Activated CD4-positive, alpha-beta T cell treated with anti-CD3 and anti-CD28 coated beads, Interleukin-2, amount 10 ng/mL, durations not matched to agents 7 days and 5 days (primary cell): ENCODE data around the gene MAPK1IP1L. TPM values are rescaled to one million over a fixed set of nuclear protein-coding genes. Genes with fewer than 3 reads are reported as not detected.
"Not testable (repeated sequence)": the region's sequence is repeated elsewhere in the genome, so short reads cannot be mapped to it uniquely, and the experiment has no call there.

Source experiments
- CTCF ChIA-PET: fragments of 350-600 bp; sonication (Branson Sonifier 250); formaldehyde crosslinking; loops from one replicate; lab custom pipeline; 2021; ENCODE audit warnings: antibody characterized with exemption; lab: Charles Lee
- POLR2A ChIA-PET: fragments of 350-600 bp; sonication (Branson Sonifier 250); formaldehyde crosslinking; loops from one replicate; lab custom pipeline; 2021; ENCODE audit warnings: antibody characterized with exemption; lab: Charles Lee
- DNase-seq: peaks from one replicate; pipeline ENCODE4 v3.0.0-alpha.2; 2020
- H3K27ac Mint-ChIP-seq: one replicate; pipeline ENCODE4 v1.8.0; 2021; ENCODE audit warnings: mild to moderate bottlenecking, moderate library complexity, mixed read lengths
- H3K27me3 Mint-ChIP-seq: one replicate; pipeline ENCODE4 v1.8.0; 2021; ENCODE audit warnings: mixed read lengths
- H3K36me3 Mint-ChIP-seq: one replicate; pipeline ENCODE4 v1.8.0; 2021; ENCODE audit warnings: low read depth, mixed read lengths
- H3K4me1 Mint-ChIP-seq: one replicate; pipeline ENCODE4 v1.8.0; 2021; ENCODE audit warnings: mixed read lengths
- H3K4me3 Mint-ChIP-seq: one replicate; pipeline ENCODE4 v1.8.0; 2021; ENCODE audit warnings: mild to moderate bottlenecking, moderate library complexity, mixed read lengths
- H3K9me3 Mint-ChIP-seq: one replicate; pipeline ENCODE4 v1.8.0; 2021; ENCODE audit warnings: mixed read lengths
- total RNA-seq, 2 experiments: library from RNA; stranded (reverse); gene quantifications; one replicate each; pipeline ENCODE4 v1.2.3, GENCODE V29; 2021

MAPK1IP1L gene
- total RNA-seq, 2 experiments from 2014 or later = 94.3 to 118 TPM

DNA sequence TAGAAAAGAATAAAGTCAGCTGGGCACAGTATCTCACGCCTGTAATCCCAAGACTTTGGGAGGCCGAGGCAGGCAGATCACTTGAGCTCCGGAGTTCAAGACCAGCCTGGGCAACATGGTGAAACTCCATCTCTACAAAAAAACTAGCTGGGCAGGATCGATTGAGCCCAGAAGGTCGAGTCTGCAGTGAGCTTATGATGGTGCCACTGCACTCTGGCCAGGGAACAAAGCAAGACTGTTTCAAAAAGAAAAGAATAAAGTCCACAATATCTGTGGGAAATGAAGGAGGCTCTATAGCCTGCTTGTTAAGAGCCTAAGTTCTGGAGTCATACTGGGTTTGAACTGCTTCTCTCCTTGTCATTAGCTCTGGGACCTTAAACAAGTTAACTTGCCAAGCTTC lies 7.9 kb downstream of the MAPK1IP1L start:
- H3K4me3 Mint-ChIP-seq = no peak overlapping the region
- ChIA-PET CTCF (interaction anchor here (0.6 to 3.3 kb wide), 5 partner anchors 8 to 42 kb away, joined by 3 to 22 read pairs (median 4); partner anchors contain the start of genes MAPK1IP1L, SOCS4 and WDHD1), POLR2A (no interaction called here)
- H3K4me1 Mint-ChIP-seq = peaks cover 28% of the 10 kb centered on the region
- H3K27ac Mint-ChIP-seq = no peak overlapping the region
- H3K9me3 Mint-ChIP-seq = no peaks in the 10 kb centered on the region
- DNase-seq = no peak
- H3K27me3 Mint-ChIP-seq = no peaks in the 10 kb centered on the region
- H3K36me3 Mint-ChIP-seq = peaks cover 47% of the 10 kb centered on the region

DNA sequence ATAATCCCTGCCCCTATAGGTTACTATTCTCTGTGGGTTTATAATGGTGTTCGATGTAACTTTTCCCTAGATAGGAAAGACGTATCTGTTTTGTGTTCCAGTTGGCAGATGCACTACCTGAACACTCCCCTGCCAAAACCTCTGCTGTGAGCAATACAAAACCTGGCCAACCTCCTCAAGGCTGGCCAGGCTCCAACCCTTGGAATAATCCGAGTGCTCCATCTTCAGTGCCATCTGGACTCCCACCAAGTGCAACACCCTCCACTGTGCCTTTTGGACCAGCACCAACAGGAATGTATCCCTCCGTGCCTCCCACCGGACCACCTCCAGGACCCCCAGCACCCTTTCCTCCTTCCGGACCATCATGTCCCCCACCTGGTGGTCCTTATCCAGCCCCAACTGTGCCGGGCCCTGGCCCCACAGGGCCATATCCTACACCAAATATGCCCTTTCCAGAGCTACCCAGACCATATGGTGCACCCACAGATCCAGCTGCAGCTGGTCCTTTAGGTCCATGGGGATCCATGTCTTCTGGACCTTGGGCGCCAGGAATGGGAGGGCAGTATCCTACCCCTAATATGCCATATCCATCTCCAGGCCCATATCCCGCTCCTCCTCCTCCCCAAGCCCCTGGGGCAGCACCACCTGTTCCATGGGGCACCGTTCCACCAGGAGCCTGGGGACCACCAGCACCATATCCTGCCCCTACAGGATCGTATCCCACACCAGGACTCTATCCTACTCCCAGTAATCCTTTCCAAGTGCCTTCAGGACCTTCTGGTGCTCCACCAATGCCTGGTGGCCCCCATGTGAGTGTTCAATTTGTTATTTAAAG lies 11.3 kb downstream of the MAPK1IP1L start:
- H3K4me3 Mint-ChIP-seq = no peak overlapping the region
- H3K4me1 Mint-ChIP-seq = peaks cover 17% of the 10 kb centered on the region
- no peak overlapping the region for H3K27ac Mint-ChIP-seq
- H3K36me3 Mint-ChIP-seq = peaks cover 58% of the 10 kb centered on the region
- no peak for DNase-seq
- H3K9me3 Mint-ChIP-seq = no peaks in the 10 kb centered on the region
- CTCF ChIA-PET = interaction anchor here (3.3 kb wide), 1 partner anchor 11 kb away, joined by 22 read pairs; the partner anchor contains the start of gene MAPK1IP1L
- POLR2A ChIA-PET = no interaction called here
- H3K27me3 Mint-ChIP-seq = no peaks in the 10 kb centered on the region

DNA sequence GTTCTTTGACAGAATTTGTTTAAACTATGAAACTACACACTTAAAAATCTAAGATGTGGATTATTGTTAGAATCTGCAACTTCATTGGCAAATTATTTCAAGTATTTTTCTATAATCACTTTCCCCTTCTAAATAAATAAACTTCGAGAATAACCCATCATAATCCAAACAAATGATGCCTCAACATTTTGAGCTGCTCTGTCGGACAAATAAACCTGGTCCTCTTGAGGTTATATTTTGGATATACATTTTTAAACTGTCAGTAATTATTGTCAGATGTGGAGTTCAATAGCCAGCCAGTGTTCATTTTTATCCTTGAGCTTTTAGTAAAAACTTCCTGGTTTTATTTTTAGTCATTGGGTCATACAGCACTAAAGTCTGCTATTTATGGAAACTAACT lies 13.4 kb downstream of the MAPK1IP1L start:
- DNase-seq, POLR2A ChIA-PET, H3K27ac Mint-ChIP-seq, H3K9me3 Mint-ChIP-seq, H3K4me3 Mint-ChIP-seq, H3K4me1 Mint-ChIP-seq, H3K27me3 Mint-ChIP-seq: not testable (repeated sequence)
- CTCF ChIA-PET = interaction anchor here (1.1 to 2.2 kb wide), 4 partner anchors 14 to 354 kb away, joined by 3 to 11 read pairs (median 4); partner anchors contain the start of gene MAPK1IP1L
- peaks cover 53% of the 10 kb centered on the region for H3K36me3 Mint-ChIP-seq

DNA sequence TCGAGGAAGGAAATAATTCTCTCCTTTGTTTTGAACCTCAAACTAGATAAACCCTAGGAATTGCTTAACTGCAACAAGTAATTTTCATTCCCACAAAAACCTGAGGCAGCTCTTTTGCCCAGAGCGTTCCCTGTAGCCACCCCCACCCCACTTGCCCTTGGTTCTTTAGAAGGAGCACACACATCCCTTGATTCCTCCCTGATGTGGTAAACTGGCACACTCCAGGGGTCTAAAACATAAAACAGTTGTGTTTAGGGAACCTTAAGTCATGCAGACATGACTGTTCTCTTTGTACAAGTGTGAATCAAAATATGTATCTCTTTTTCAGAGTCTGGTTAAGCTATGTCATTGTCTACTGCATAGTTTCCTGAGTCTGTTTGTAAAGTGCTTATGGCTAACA lies 14.0 kb downstream of the MAPK1IP1L start:
- Mint-ChIP-seq H3K27ac (no peak overlapping the region), H3K27me3 (no peaks in the 10 kb centered on the region)

DNA sequence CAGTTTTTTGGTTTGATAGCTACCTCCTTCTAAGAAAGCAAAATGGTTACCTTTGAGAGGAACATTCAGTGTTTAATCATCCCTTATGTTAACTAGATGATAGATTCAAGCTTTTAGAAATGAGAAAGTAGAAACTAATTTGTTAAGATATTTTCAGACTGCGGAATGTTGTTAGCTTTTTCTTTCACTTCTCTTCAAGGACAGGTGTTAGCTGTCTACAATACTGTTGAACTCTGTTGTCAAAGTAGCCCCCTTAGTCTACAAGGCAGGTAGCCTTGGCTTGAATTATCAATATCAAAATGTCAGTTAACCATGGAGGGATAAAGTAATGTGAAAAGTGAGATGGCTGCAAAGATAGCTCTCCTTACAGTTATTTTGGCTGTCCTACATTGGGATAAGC lies 14.8 kb downstream of the MAPK1IP1L start:
- ChIA-PET POLR2A (no interaction called here), CTCF (interaction anchor here (0.6 to 2.2 kb wide), 7 partner anchors 9 to 353 kb away, joined by 3 to 11 read pairs (median 4); partner anchors contain the start of gene MAPK1IP1L)
- Mint-ChIP-seq H3K4me3 (no peak overlapping the region), H3K4me1 (peaks cover 10% of the 10 kb centered on the region), H3K9me3 (no peaks in the 10 kb centered on the region), H3K27me3 (no peaks in the 10 kb centered on the region), H3K36me3 (peaks cover 53% of the 10 kb centered on the region), H3K27ac (no peak overlapping the region)
- DNase-seq = no peak

More for the DNA sequence above, 14.0 kb downstream of the MAPK1IP1L start:
- ChIA-PET POLR2A (no interaction called here), CTCF (interaction anchor here (1.1 to 2.2 kb wide), 5 partner anchors 8 to 354 kb away, joined by 3 to 11 read pairs (median 4); partner anchors contain the start of gene MAPK1IP1L)
- Mint-ChIP-seq H3K9me3 (no peaks in the 10 kb centered on the region), H3K4me1 (peaks cover 8% of the 10 kb centered on the region), H3K4me3 (no peak overlapping the region), H3K36me3 (peaks cover 53% of the 10 kb centered on the region)
- no peak for DNase-seq

DNA sequence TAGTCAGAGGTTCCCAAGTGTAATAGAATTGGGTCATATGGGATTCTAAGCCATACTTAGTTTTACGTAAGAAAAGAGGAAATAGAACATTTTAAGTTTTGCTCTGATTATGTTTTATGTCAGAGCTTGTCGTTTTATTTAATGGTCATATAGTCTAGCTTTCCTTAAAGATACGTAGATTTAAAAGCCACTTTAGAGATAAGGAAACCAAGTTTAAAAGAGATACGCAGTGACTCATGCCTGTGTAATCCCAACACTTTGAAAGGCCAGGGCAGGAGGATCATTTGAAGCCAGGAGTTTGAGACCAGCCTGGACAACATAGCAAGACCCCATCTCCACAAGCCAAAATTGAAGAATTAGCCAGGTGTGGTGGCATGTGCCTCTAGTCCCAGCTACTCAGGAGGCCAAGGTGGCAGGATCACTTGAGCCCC lies 19.5 kb downstream of the MAPK1IP1L start:
- Mint-ChIP-seq H3K9me3 (no peaks in the 10 kb centered on the region), H3K27ac (peak overlapping the region; percentile 27), H3K27me3 (no peaks in the 10 kb centered on the region), H3K36me3 (peaks cover 20% of the 10 kb centered on the region), H3K4me1 (peaks cover 32% of the 10 kb centered on the region), H3K4me3 (no peak overlapping the region)
- ChIA-PET POLR2A (no interaction called here), CTCF (interaction anchor here (1.3 to 2.2 kb wide), 2 partner anchors 20 kb away, joined by 9 to 12 read pairs; partner anchors contain the start of gene MAPK1IP1L)
- no peak for DNase-seq

DNA sequence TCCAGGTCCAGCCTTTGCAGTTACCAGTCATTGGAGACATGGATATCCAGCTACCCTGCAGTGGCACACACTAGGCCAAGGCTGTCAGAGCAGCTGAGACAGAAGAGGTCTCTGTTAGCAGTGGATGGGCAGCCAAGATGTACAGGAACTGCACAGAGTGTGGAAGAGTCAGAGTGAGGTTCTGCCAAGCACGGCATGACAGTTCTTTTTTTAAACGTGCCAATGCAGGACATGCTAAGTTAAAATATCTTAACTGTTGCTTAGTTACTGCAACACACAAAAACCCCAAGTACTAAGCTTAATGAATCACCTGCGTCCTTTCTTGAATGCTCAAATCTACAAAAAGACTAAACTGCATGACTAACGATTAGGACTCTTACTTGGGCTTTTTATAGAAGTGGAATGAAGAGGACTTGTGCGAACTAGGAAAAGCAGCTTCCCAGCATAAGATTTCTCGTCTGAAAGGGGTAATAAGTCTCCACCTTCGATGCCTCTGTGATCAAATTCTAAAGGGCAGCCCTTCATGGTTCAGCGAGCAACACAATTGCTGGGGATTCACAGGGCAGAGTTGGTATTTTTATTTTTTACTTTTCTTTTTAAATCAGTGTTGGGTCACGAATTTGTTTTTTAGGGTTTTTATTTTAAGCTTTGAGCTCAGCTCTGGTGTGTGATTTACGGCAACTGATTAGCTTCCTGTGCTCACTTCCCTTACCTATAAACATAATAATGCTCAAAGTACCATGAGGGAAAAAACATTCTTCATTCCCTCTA lies 20.6 kb downstream of the MAPK1IP1L start:
- DNase-seq = peak; percentile 7
- no peak overlapping the region for H3K4me3 Mint-ChIP-seq

DNA sequence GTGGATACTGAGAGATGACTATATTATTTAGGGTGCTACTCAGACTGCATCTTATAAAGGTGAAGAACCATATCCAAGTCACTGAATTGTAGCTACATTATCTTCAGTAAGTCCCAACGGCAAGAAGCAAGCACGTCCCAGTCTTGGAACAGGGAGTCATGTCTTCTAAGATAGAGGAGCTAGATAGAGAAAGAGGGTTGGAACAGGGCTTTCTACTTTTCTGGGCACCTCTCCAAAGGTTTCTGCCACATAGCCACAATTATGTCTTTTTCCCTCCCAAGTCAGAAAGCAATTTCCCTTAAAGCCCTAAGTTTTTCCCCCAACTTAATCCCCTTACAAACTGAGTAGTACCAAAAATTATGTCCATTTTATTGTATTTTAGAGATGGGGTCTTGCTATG lies 22.4 kb downstream of the MAPK1IP1L start:
- Mint-ChIP-seq H3K27ac (no peak overlapping the region), H3K36me3 (peaks cover 3% of the 10 kb centered on the region)
- CTCF ChIA-PET = no interaction called here

More for the DNA sequence above, 20.6 kb downstream of the MAPK1IP1L start:
- ChIA-PET POLR2A (interaction anchor here (0.6 to 0.7 kb wide), 3 partner anchors 57 to 503 kb away, joined by 3 to 6 read pairs (median 4); no protein-coding TSS in a partner anchor), CTCF (interaction anchor here (0.6 to 2.2 kb wide), 8 partner anchors 12 to 226 kb away, joined by 3 to 12 read pairs (median 3); partner anchors contain the start of gene MAPK1IP1L)
- peaks cover 34% of the 10 kb centered on the region for H3K4me1 Mint-ChIP-seq
- no peaks in the 10 kb centered on the region for H3K9me3 Mint-ChIP-seq
- H3K36me3 Mint-ChIP-seq = peaks cover 14% of the 10 kb centered on the region
- no peaks in the 10 kb centered on the region for H3K27me3 Mint-ChIP-seq
- peak overlapping the region; percentile 59 for H3K27ac Mint-ChIP-seq

DNA sequence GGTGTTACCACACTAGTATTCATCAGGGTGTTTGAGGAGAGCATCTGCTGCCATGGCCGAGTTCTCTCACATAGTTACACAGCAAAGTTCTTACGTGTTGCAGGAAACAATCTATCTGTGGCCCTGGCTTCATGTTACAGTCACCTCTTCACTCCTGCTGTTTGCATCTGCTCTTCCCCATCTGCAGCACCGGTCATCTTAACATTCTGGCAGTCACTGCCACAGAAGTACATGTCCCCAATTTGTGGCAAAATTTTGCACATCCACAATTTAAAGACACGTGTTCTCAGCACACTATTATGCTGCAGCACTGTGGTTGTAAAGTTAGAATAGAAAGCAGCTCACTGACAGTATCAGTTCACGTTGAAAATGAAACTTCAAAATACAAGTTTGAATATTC lies 23.2 kb downstream of the MAPK1IP1L start:
- Mint-ChIP-seq H3K27ac (peak overlapping the region; percentile 12), H3K9me3 (no peaks in the 10 kb centered on the region), H3K36me3 (peaks cover 3% of the 10 kb centered on the region), H3K4me3 (no peak overlapping the region), H3K4me1 (peaks cover 38% of the 10 kb centered on the region), H3K27me3 (no peaks in the 10 kb centered on the region)
- ChIA-PET CTCF (interaction anchor here (0.7 to 1.0 kb wide), 2 partner anchors 20 to 24 kb away, joined by 3 to 5 read pairs; partner anchors contain the start of gene MAPK1IP1L), POLR2A (no interaction called here)
- peak; percentile 14 for DNase-seq

More for the DNA sequence above, 22.4 kb downstream of the MAPK1IP1L start:
- Mint-ChIP-seq H3K4me3 (no peak overlapping the region), H3K27me3 (no peaks in the 10 kb centered on the region), H3K9me3 (no peaks in the 10 kb centered on the region), H3K4me1 (peaks cover 38% of the 10 kb centered on the region)
- DNase-seq = no peak
- POLR2A ChIA-PET = no interaction called here

DNA sequence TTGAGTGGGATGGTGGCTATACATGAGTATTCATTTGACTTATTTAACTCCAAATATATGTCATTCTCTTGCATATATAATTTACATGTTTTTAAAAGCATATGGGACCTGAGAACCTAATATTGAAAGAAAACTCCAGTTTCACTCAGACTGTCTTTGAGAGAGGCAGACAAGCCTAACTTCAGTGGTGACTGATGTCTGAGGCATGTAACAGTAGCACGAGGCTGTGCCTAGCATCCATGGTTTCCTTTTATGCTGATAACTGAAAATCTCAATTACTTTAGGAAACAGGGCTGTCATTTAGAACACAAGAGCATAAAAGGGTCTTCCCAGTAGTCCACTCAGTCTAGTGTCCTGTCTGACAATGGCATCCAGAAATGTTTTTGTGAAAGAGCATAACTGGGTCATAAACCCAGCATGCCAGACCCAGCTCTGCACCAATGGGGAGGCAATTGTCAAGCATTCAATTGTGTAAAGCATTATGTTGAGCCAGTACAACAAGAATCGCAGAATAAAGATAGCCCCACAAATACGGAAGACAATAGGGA lies 24.3 kb downstream of the MAPK1IP1L start:
- peaks cover 38% of the 10 kb centered on the region for H3K4me1 Mint-ChIP-seq
- no peaks in the 10 kb centered on the region for H3K27me3 Mint-ChIP-seq
- H3K36me3 Mint-ChIP-seq = peaks cover 3% of the 10 kb centered on the region
- H3K27ac Mint-ChIP-seq = no peak overlapping the region
- no peak overlapping the region for H3K4me3 Mint-ChIP-seq
- CTCF ChIA-PET = interaction anchor here (1.0 kb wide), 1 partner anchor 25 kb away, joined by 5 read pairs; the partner anchor contains the start of gene MAPK1IP1L
- POLR2A ChIA-PET = no interaction called here
- no peaks in the 10 kb centered on the region for H3K9me3 Mint-ChIP-seq
- DNase-seq = no peak

DNA sequence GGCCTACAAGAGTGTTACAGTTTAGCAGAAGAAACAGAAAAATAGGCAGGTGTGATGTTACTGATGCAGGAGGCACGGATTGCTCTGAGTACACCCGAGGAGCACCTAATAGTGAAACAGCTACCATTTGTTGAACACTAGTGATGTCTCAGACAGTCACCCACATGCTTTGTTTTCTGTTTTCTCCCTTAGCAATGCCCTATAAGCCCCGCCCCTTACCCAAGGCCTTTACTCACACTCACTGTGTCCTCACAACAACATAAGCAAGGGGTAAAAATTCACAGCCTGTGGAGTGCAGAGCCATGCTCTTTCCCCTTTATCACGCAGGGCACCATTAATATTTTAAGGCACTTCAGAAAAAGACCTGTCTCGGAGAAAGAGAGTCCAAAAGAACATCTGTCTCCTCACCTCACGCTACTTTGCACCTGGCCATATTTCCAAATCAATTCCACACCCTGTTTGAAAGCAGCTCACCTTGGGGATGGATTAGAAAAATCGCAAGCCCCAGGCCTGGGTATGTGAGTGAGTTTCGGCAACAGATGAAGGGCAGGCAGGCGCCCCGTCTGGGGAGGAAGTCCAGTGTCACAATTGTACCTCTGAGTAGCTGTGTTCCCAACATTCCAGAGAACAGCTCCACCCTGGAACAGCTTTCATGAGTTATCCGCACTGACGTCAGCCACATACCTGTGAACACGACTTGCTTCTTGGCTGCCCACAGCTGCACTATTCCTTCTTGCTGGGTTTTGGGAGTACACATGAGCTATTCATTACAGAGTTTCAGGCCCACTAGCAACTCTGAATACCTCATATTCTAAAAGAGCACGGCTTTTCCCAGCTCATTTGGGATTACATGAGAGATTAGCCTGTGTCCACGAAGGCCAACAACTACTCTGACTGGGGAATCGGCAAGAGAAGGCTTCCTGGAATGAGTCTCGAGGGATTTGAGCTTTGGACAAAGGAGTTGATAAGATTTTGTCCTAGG lies 26.0 kb downstream of the MAPK1IP1L start:
- Mint-ChIP-seq H3K27me3 (no peaks in the 10 kb centered on the region), H3K36me3 (no peaks in the 10 kb centered on the region), H3K4me1 (peaks cover 22% of the 10 kb centered on the region), H3K4me3 (no peak overlapping the region), H3K27ac (no peak overlapping the region), H3K9me3 (no peaks in the 10 kb centered on the region)
- ChIA-PET POLR2A (no interaction called here), CTCF (interaction anchor here (1.3 to 3.0 kb wide), 4 partner anchors 11 to 26 kb away, joined by 3 to 15 read pairs (median 8); partner anchors contain the start of gene MAPK1IP1L)
- peak; percentile 25 for DNase-seq
